HepG2 (cell line): ENCODE results near the gene CCDC69. TPM values are rescaled to one million over a fixed set of nuclear protein-coding genes. Genes with fewer than 3 reads are reported as not detected.
A peak's percentile ranks its signal among the peaks of the same experiment; 100 is the strongest.

Experiments used
- ADNP ChIP-seq: sonication (generic); formaldehyde crosslinking; IDR thresholded peaks from 2 replicates; pipeline ENCODE4 v1.4.0; 2020; ENCODE audit warnings: missing genetic modification reagents
- CREM ChIP-seq, 2 experiments: sonication (generic) in 1 of 2; formaldehyde crosslinking in 1 of 2; IDR thresholded peaks; 2 replicates each; pipeline versions ENCODE4 v1.4.0 to v1.6.1; 2016 to 2020; ENCODE audit warnings: antibody characterized with exemption in 1 of 2, mild to moderate bottlenecking in 1 of 2, missing genetic modification reagents in 1 of 2
- ETV5 ChIP-seq: IDR thresholded peaks from 2 replicates; pipeline ENCODE4 v1.6.1; 2018; ENCODE audit warnings: missing biosample characterization, missing genetic modification reagents, inconsistent platforms, borderline replicate concordance
- FOXO1 ChIP-seq: sonication (generic); formaldehyde crosslinking; IDR thresholded peaks from 2 replicates; pipeline ENCODE4 v1.4.0; 2020; ENCODE audit warnings: missing genetic modification reagents
- GTF3A ChIP-seq: sonication (generic); formaldehyde crosslinking; conservative IDR thresholded peaks from 2 replicates; pipeline ENCODE4 v1.4.0; 2020; ENCODE audit warnings: mild to moderate bottlenecking, missing genetic modification reagents
- KAT8 ChIP-seq: IDR thresholded peaks from 2 replicates; pipeline ENCODE4 v1.6.1; 2016; ENCODE audit warnings: missing genetic modification reagents, missing compliant biosample characterization
- MEIS1 ChIP-seq: sonication (generic); formaldehyde crosslinking; IDR thresholded peaks from 2 replicates; pipeline ENCODE4 v1.9.0; 2021; ENCODE audit warnings: mild to moderate bottlenecking, missing genetic modification reagents, moderate library complexity, borderline replicate concordance
- MLLT10 ChIP-seq: sonication (generic); formaldehyde crosslinking; IDR thresholded peaks from 2 replicates; pipeline ENCODE4 v1.4.0; 2020; ENCODE audit warnings: missing genetic modification reagents
- MTA1 ChIP-seq: sonication (generic); formaldehyde crosslinking; IDR thresholded peaks from 2 replicates; pipeline ENCODE4 v1.4.0; 2020; ENCODE audit warnings: missing genetic modification reagents, mild to moderate bottlenecking, borderline replicate concordance
- RAD51 ChIP-seq: fragments of 450-650 bp; IDR thresholded peaks from 2 replicates; pipeline ENCODE4 v1.6.1; 2016; ENCODE audit warnings: borderline replicate concordance
- RBAK ChIP-seq: sonication (generic); formaldehyde crosslinking; IDR thresholded peaks from 2 replicates; pipeline ENCODE4 v1.5.1; 2020; ENCODE audit warnings: mild to moderate bottlenecking, missing genetic modification reagents
- RXRA ChIP-seq: sonication (generic); formaldehyde crosslinking; IDR thresholded peaks from 2 replicates; pipeline ENCODE4 v1.5.1; 2020; ENCODE audit warnings: missing genetic modification reagents
- STAG1 ChIP-seq: sonication (generic); formaldehyde crosslinking; IDR thresholded peaks from 2 replicates; pipeline ENCODE4 v1.4.0; 2020; ENCODE audit warnings: missing genetic modification reagents
- ZFX ChIP-seq: sonication (generic); formaldehyde crosslinking; IDR thresholded peaks from 2 replicates; pipeline ENCODE4 v1.4.0; 2020; ENCODE audit warnings: mild to moderate bottlenecking, low read depth, missing genetic modification reagents, moderate library complexity
- ZMYM4 ChIP-seq: sonication (generic); formaldehyde crosslinking; IDR thresholded peaks from 2 replicates; pipeline ENCODE4 v1.8.1; 2023; ENCODE audit warnings: mild to moderate bottlenecking, missing genetic modification reagents
- ZNF251 ChIP-seq: sonication (generic); formaldehyde crosslinking; IDR thresholded peaks from 2 replicates; pipeline ENCODE4 v1.9.0; 2021; ENCODE audit warnings: mild to moderate bottlenecking, missing genetic modification reagents
- ZNF3 ChIP-seq: IDR thresholded peaks from 2 replicates; pipeline ENCODE4 v1.7.0; 2017; ENCODE audit warnings: inconsistent platforms
- ZNF350 ChIP-seq: sonication (generic); formaldehyde crosslinking; IDR thresholded peaks from 2 replicates; pipeline ENCODE4 v1.4.0; 2020; ENCODE audit warnings: mild to moderate bottlenecking, low read depth, missing genetic modification reagents, borderline replicate concordance
- ZNF547 ChIP-seq: sonication (generic); formaldehyde crosslinking; IDR thresholded peaks from 2 replicates; pipeline ENCODE4 v1.5.1; 2020; ENCODE audit warnings: mild to moderate bottlenecking, missing genetic modification reagents
- ZNF558 ChIP-seq: sonication (generic); formaldehyde crosslinking; IDR thresholded peaks from 2 replicates; pipeline ENCODE4 v1.9.0; 2022; ENCODE audit warnings: mild to moderate bottlenecking, missing genetic modification reagents, borderline replicate concordance
- ZNF841 ChIP-seq: sonication (generic); formaldehyde crosslinking; IDR thresholded peaks from 2 replicates; pipeline ENCODE4 v1.8.1; 2023; ENCODE audit warnings: missing genetic modification reagents, borderline replicate concordance
- ZNF878 ChIP-seq: sonication (generic); formaldehyde crosslinking; IDR thresholded peaks from 2 replicates; pipeline ENCODE4 v1.8.1; 2023; ENCODE audit warnings: mild to moderate bottlenecking, missing genetic modification reagents, moderate library complexity
- polyA plus RNA-seq, 8 experiments: library from polyadenylated mRNA; depleted of rRNA in 3 of 8; stranded (reverse) in 7 of 8; unstranded in 1 of 8; fragments of >200 nt; fragmentation: Illumina TruSeq in 4 of 8; extraction: Trizol in 4 of 8; gene quantifications; 2 replicates each; pipeline versions ENCODE4 v1.2.1 to v1.2.3, GENCODE V29; 2011 to 2016; ENCODE audit warnings: low read depth in 4 of 8, missing spikeins in 1 of 8, mixed read lengths in 1 of 8; ENCODE audit not compliant: insufficient read depth in 1 of 8
- total RNA-seq, 5 experiments: library from RNA; depleted of rRNA; stranded (reverse); fragments of >200 nt; fragmentation: Illumina TruSeq; extraction: Trizol; gene quantifications; 2 replicates each; pipeline ENCODE4 v1.2.3, GENCODE V29; 2016; ENCODE audit warnings: low read depth in 1 of 5
- TF ChIP-seq, protein P1 (sequence below): sonication (generic); formaldehyde crosslinking; IDR thresholded peaks from 2 replicates; pipeline ENCODE4 v1.8.1; 2023; ENCODE audit warnings: mild to moderate bottlenecking, moderate library complexity, missing genetic modification reagents
- TF ChIP-seq, protein P2 (sequence below): sonication (generic); formaldehyde crosslinking; IDR thresholded peaks from 2 replicates; pipeline ENCODE4 v1.4.0; 2020; ENCODE audit warnings: missing genetic modification reagents; ENCODE audit errors: not compliant biosample characterization
- TF ChIP-seq, protein P3 (sequence below): IDR thresholded peaks from 2 replicates; pipeline ENCODE4 v1.6.1; 2016; ENCODE audit warnings: mild to moderate bottlenecking
- TF ChIP-seq, protein P4 (sequence below): sonication (generic); formaldehyde crosslinking; IDR thresholded peaks from 2 replicates; pipeline ENCODE4 v1.9.0; 2022; ENCODE audit warnings: low read depth, missing genetic modification reagents

The CCDC69 gene
- total and polyA plus RNA-seq, 2 of the 13 experiments (the other 11 are each of a cell fraction or from before 2014, with no cell fraction given), result 12.2 to 45.2 TPM

DNA sequence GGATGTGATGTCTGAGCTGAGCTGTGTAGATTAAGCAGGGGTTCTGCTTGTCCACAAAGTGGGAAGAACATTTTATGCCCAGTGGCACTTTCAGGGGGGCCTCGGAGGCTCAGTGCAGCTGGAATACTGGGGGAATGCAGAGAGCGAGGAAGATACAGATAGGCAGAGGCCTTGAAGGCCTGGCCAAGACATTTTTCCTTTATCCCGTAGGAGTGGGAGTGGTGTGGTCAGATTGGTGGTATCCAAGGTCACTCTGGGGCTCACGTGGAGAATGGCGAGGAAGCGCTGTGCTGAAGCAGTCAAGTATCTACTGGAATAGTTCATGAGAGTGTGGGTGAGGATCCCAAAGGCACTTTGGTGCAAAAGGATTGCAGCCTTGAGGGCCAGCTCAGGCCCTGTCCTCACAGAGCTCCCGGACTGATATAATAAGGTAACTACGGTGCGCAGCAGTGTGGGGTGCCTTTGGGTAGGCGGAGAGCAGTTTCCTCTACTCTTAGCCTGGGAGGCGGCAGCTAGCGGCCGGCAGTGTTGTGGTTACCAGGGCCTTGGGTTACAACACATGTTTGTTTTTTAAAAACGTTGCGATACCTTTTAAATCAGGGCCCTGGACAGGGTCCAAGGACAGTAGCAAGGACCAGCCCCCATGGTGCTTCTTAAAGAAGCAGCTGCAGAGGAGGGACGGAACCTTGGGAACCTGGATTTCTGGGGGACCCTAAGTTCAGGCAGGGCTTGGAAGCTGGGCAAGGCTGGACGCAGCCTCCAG is 10.8 kb upstream of the CCDC69 start (continued):
- no peak for TF ChIP-seq ZNF878
- no peak for TF ChIP-seq RBAK (CRISPR knock-in tag)
- peak; percentile 61 for TF ChIP-seq ZMYM4
- peak; percentile 62; the same call in 1 of the 2 replicates for TF ChIP-seq MTA1 (CRISPR knock-in tag)
- TF ChIP-seq, protein P1, sequence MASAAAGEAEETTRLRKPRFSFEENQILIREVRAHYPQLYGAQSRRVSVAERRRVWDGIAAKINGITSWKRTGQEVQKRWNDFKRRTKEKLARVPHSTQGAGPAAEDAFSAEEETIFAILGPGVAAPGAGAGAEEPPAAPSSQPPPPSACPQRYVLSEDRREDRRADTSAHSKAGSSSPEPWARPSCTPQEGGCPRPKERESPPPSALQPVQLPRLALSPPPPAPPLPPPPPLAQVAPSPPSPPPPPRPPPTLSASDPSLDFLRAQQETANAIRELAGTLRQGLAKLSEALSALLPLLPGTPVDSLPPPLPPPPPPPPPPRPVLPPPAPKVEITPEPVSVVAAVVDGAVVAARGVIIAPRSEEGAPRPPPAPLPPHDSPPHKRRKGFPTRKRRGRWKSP (CRISPR knock-in tag), result no peak; the same call in 1 of the 2 replicates
- TF ChIP-seq, protein P2, sequence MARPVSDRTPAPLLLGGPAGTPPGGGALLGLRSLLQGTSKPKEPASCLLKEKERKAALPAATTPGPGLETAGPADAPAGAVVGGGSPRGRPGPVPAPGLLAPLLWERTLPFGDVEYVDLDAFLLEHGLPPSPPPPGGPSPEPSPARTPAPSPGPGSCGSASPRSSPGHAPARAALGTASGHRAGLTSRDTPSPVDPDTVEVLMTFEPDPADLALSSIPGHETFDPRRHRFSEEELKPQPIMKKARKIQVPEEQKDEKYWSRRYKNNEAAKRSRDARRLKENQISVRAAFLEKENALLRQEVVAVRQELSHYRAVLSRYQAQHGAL (CRISPR knock-in tag), result no peak
- TF ChIP-seq ETV5, result peak; percentile 51; the same call in 1 of the 2 replicates
- TF ChIP-seq ZNF251 (CRISPR knock-in tag), result no peak
- TF ChIP-seq ZNF547, result no peak
- peak; percentile 65 for TF ChIP-seq FOXO1 (CRISPR knock-in tag)
- no peak for TF ChIP-seq MLLT10 (CRISPR knock-in tag)
- TF ChIP-seq ZNF3 (CRISPR knock-in tag), result 0 out of 2 replicates have a peak, but pooled peaks have one; percentile 12
- peak; percentile 50; the same call in 1 of the 2 replicates for TF ChIP-seq RXRA (CRISPR knock-in tag)
- TF ChIP-seq, protein P3, sequence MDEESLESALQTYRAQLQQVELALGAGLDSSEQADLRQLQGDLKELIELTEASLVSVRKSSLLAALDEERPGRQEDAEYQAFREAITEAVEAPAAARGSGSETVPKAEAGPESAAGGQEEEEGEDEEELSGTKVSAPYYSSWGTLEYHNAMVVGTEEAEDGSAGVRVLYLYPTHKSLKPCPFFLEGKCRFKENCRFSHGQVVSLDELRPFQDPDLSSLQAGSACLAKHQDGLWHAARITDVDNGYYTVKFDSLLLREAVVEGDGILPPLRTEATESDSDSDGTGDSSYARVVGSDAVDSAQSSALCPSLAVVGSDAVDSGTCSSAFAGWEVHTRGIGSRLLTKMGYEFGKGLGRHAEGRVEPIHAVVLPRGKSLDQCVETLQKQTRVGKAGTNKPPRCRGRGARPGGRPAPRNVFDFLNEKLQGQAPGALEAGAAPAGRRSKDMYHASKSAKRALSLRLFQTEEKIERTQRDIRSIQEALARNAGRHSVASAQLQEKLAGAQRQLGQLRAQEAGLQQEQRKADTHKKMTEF, result peak; percentile 65; the same call in 1 of the 2 replicates
- TF ChIP-seq, protein P4, sequence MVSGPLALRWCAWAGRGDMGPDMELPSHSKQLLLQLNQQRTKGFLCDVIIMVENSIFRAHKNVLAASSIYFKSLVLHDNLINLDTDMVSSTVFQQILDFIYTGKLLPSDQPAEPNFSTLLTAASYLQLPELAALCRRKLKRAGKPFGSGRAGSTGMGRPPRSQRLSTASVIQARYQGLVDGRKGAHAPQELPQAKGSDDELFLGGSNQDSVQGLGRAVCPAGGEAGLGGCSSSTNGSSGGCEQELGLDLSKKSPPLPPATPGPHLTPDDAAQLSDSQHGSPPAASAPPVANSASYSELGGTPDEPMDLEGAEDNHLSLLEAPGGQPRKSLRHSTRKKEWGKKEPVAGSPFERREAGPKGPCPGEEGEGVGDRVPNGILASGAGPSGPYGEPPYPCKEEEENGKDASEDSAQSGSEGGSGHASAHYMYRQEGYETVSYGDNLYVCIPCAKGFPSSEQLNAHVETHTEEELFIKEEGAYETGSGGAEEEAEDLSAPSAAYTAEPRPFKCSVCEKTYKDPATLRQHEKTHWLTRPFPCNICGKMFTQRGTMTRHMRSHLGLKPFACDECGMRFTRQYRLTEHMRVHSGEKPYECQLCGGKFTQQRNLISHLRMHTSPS (CRISPR knock-in tag), result no peak
- TF ChIP-seq CREM (IDR thresholded peaks at IDR 0.05), result peak; percentile 41; the same call in 1 of the 2 replicates
- no peak for TF ChIP-seq CREM (CRISPR knock-in tag; IDR thresholded peaks at IDR 0.05)
- peak; percentile 56; the same call in 1 of the 2 replicates for TF ChIP-seq KAT8
- no peak for TF ChIP-seq ZNF841
- TF ChIP-seq ZNF350 (CRISPR knock-in tag), result peak; percentile 55; the same call in 1 of the 2 replicates
- TF ChIP-seq GTF3A (CRISPR knock-in tag), result no peak
- TF ChIP-seq MEIS1 (CRISPR knock-in tag), result no peak
- TF ChIP-seq RAD51, result no peak
- no peak for TF ChIP-seq ZNF558 (CRISPR knock-in tag)
- 0 out of 2 replicates have a peak, but pooled peaks have one; percentile 7 for TF ChIP-seq STAG1 (CRISPR knock-in tag)
- TF ChIP-seq ADNP (CRISPR knock-in tag), result no peak
- TF ChIP-seq ZFX (CRISPR knock-in tag), result peak; percentile 77
